ENCODE data around the gene KRTAP23-1. TPM values are rescaled to one million over a fixed set of nuclear protein-coding genes. Genes with fewer than 3 reads are reported as not detected.

Gene KRTAP23-1
- total RNA-seq, 1 donor, result not detected

DNA sequence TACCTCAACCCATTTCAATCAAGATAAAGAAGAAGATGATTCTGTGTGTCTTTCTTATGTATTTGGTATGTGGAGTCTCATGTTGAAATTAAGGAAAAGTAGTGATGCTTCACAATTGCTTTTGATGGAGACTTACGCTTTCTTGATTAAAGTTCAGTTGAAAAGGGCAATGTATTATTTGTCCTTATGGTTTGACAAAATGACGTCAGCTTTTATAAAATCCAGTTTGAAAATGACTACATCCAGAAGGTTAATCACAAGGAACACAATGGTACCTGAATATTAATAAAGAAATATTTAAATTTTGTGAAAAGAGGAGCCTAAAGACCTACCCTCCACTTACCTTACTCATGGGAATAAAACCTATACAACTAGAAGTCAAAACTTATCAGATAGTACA lies 32.7 kb downstream of the KRTAP23-1 start:
- no peaks in the 10 kb centered on the region for H3K36me3 ChIP-seq (ENCODE audit: insufficient read depth, low read length)
- TF ChIP-seq, protein P1, sequence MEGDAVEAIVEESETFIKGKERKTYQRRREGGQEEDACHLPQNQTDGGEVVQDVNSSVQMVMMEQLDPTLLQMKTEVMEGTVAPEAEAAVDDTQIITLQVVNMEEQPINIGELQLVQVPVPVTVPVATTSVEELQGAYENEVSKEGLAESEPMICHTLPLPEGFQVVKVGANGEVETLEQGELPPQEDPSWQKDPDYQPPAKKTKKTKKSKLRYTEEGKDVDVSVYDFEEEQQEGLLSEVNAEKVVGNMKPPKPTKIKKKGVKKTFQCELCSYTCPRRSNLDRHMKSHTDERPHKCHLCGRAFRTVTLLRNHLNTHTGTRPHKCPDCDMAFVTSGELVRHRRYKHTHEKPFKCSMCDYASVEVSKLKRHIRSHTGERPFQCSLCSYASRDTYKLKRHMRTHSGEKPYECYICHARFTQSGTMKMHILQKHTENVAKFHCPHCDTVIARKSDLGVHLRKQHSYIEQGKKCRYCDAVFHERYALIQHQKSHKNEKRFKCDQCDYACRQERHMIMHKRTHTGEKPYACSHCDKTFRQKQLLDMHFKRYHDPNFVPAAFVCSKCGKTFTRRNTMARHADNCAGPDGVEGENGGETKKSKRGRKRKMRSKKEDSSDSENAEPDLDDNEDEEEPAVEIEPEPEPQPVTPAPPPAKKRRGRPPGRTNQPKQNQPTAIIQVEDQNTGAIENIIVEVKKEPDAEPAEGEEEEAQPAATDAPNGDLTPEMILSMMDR (IDR thresholded peaks at IDR 0.05; ENCODE audit: extremely low read depth, low read depth, low read length), result no peak
- no peaks in the 10 kb centered on the region for H3K27me3 ChIP-seq (ENCODE audit: insufficient read depth, low read length)
- no peaks in the 10 kb centered on the region for H3K9me3 ChIP-seq (ENCODE audit: low read depth, low read length)
- no peak overlapping the region for H2AFZ ChIP-seq (ENCODE audit: low read length)
- H3K4me2 ChIP-seq (ENCODE audit: insufficient read depth, low read length), result no peak overlapping the region
- no peaks in the 10 kb centered on the region for H3K4me1 ChIP-seq (ENCODE audit: insufficient read depth, low read length)
- no peak overlapping the region for H3K4me3 ChIP-seq (ENCODE audit: insufficient read depth, low read length)
- no peaks in the 10 kb centered on the region for H3K79me2 ChIP-seq (ENCODE audit: insufficient read depth, low read length)
- no peak for DNase-seq (ENCODE audit: insufficient read length, low spot score, missing footprints)
- H3K27ac ChIP-seq (ENCODE audit: low read depth, low read length), result no peak overlapping the region
- no peaks in the 10 kb centered on the region for H4K20me1 ChIP-seq (ENCODE audit: insufficient read depth, low read length)

DNA sequence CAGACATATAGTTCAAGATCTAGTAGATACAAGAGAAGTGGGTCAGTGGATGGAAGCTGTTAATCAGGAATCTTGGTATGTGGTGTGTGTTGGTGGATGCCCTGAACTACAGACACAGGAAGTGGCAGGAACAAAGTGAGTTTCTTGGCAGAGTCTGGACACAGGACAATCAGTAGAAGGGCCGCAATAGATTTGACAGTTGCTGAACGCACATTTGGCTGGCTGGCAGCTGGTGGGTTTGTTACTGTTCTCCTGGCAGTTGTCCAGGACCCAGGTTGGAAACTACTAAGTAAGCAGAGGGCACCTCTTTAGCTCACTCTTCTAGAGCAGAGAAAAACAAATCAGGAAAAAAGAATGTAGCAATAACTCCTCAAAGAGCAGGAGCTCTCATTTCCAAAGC lies 41.5 kb downstream of the KRTAP23-1 start:
- TF ChIP-seq, protein P1 (IDR thresholded peaks at IDR 0.05; ENCODE audit: extremely low read depth, low read depth, low read length), result no peak
- Histone ChIP-seq H3K4me2 (ENCODE audit: insufficient read depth, low read length) (no peak overlapping the region), H3K27ac (ENCODE audit: low read depth, low read length) (no peak overlapping the region), H3K36me3 (ENCODE audit: insufficient read depth, low read length) (no peaks in the 10 kb centered on the region), H3K9me3 (ENCODE audit: low read depth, low read length) (no peaks in the 10 kb centered on the region), H3K4me1 (ENCODE audit: insufficient read depth, low read length) (no peaks in the 10 kb centered on the region), H4K20me1 (ENCODE audit: insufficient read depth, low read length) (no peaks in the 10 kb centered on the region), H3K4me3 (ENCODE audit: insufficient read depth, low read length) (no peak overlapping the region), H3K79me2 (ENCODE audit: insufficient read depth, low read length) (no peaks in the 10 kb centered on the region), H2AFZ (ENCODE audit: low read length) (no peak overlapping the region), H3K27me3 (ENCODE audit: insufficient read depth, low read length) (no peaks in the 10 kb centered on the region)
- no peak for DNase-seq (ENCODE audit: insufficient read length, low spot score, missing footprints)

DNA sequence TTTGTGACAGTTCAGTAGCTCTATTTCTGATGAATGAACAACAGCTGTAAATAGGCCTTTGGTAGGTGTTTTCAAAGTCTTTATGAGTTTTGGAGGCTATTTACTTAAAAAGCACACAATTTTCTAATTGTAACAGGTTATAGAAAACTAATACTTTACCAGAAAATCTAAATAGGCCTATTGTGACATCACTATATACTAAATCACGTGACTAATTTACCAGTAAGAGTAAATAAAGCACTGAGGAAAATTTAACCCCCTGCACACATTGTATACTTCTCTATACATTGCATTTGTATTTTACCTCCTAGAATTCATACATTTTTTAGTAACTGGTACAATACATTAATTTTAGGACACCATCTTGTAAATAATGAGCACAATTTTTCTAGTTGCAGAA lies 43.3 kb downstream of the KRTAP23-1 start:
- Histone ChIP-seq H3K27me3 (ENCODE audit: insufficient read depth, low read length) (no peaks in the 10 kb centered on the region), H3K36me3 (ENCODE audit: insufficient read depth, low read length) (no peaks in the 10 kb centered on the region), H3K9me3 (ENCODE audit: low read depth, low read length) (no peaks in the 10 kb centered on the region), H3K27ac (ENCODE audit: low read depth, low read length) (no peak overlapping the region), H3K79me2 (ENCODE audit: insufficient read depth, low read length) (no peaks in the 10 kb centered on the region), H3K4me1 (ENCODE audit: insufficient read depth, low read length) (no peaks in the 10 kb centered on the region), H3K4me3 (ENCODE audit: insufficient read depth, low read length) (no peak overlapping the region), H2AFZ (ENCODE audit: low read length) (no peak overlapping the region), H3K4me2 (ENCODE audit: insufficient read depth, low read length) (no peak overlapping the region), H4K20me1 (ENCODE audit: insufficient read depth, low read length) (no peaks in the 10 kb centered on the region)
- no peak for DNase-seq (ENCODE audit: insufficient read length, low spot score, missing footprints)
- TF ChIP-seq, protein P1 (IDR thresholded peaks at IDR 0.05; ENCODE audit: extremely low read depth, low read depth, low read length), result no peak

Small RNA genes lying within 50 kb of the gene (small RNA-seq; reads per million reads assigned to genes)
- gene KRTAP23-1 (not detected), gene MIR4327 (not detected)

Other genes starting within 250 kb of the KRTAP23-1 start
- gene CLDN17, start 181.8 kb downstream of the KRTAP23-1 start, total RNA-seq, result not detected in 2 replicates
- gene CLDN8, start 132.5 kb downstream of the KRTAP23-1 start, total RNA-seq, result not detected in 2 replicates
- gene KRTAP24-1, start 65.7 kb downstream of the KRTAP23-1 start, total RNA-seq, result not detected in 2 replicates
- not detected in 2 replicates for gene KRTAP25-1, start 59.1 kb downstream of the KRTAP23-1 start, total RNA-seq
- not detected in 2 replicates for gene KRTAP26-1, start 28.3 kb downstream of the KRTAP23-1 start, total RNA-seq
- gene KRTAP27-1, start 10.9 kb downstream of the KRTAP23-1 start, total RNA-seq, result not detected in 2 replicates
- not detected in 2 replicates for gene KRTAP13-2, start 23.7 kb upstream of the KRTAP23-1 start, total RNA-seq
- gene KRTAP13-1, start 47.4 kb upstream of the KRTAP23-1 start, total RNA-seq, result not detected in 2 replicates
- gene KRTAP13-3, start 77.3 kb upstream of the KRTAP23-1 start, total RNA-seq, result not detected in 2 replicates
- gene KRTAP13-4, start 81.6 kb upstream of the KRTAP23-1 start, total RNA-seq, result not detected in 2 replicates
- gene KRTAP15-1, start 91.7 kb upstream of the KRTAP23-1 start, total RNA-seq, result not detected in 2 replicates
- gene KRTAP19-1, start 131.8 kb upstream of the KRTAP23-1 start, total RNA-seq, result not detected in 2 replicates
- gene KRTAP19-2, start 138.8 kb upstream of the KRTAP23-1 start, total RNA-seq, result not detected in 2 replicates
- gene KRTAP19-3, start 143.4 kb upstream of the KRTAP23-1 start, total RNA-seq, result not detected in 2 replicates
- gene KRTAP19-4, start 148.6 kb upstream of the KRTAP23-1 start, total RNA-seq, result not detected in 2 replicates
- not detected in 2 replicates for gene KRTAP19-5, start 153.5 kb upstream of the KRTAP23-1 start, total RNA-seq
- not detected in 2 replicates for gene KRTAP19-6, start 193.3 kb upstream of the KRTAP23-1 start, total RNA-seq
- gene KRTAP19-7, start 212.7 kb upstream of the KRTAP23-1 start, total RNA-seq, result not detected in 2 replicates
- not detected in 2 replicates for gene KRTAP22-2, start 241.8 kb upstream of the KRTAP23-1 start, total RNA-seq
- not detected in 2 replicates for gene KRTAP6-3, start 243.8 kb upstream of the KRTAP23-1 start, total RNA-seq